Measurements from ENCODE around the gene DPY30.
"Not testable (repeated sequence)": the region's sequence is repeated elsewhere in the genome, so short reads cannot be mapped to it uniquely, and the experiment has no call there.

Gene DPY30

GRCh38 chr2:32061973-32062861 is 22.6 kb upstream of the DPY30 start:
- H3K4me3 ChIP-seq (ENCODE audit: low read depth, low read length) = peak overlapping the region; percentile 92
- DNase-seq (ENCODE audit: low read depth) = no peak
- TF ChIP-seq CTCF (IDR thresholded peaks at IDR 0.05; ENCODE audit: low read depth, low read length, missing control alignments) = no peak

DNA sequence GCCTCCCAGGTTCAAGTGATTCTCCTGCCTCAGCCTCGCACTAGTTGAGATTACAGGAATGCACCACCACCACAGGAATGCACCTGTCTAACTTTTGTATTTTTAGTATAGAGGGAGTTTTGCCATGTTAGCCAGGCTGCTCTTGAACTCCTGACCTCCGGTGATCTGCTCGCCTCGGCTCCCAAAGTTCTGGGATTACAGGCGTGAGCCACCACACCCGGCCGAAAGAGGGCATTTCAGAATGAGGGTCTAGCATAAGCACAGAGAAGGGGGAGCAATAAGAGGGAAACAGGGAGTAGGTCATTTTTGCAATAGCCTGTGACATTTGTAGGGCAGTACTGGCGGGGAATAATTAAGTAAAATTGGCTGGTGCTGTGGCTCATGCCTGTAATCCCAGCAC is 21.8 kb upstream of the DPY30 start:
- no peak for TF ChIP-seq CTCF (IDR thresholded peaks at IDR 0.05; ENCODE audit: low read depth, low read length, missing control alignments)
- H3K4me3 ChIP-seq (ENCODE audit: low read depth, low read length) = no peak overlapping the region
- no peak for DNase-seq (ENCODE audit: low read depth)

- TF ChIP-seq CTCF (IDR thresholded peaks at IDR 0.05; ENCODE audit: low read depth, low read length, missing control alignments) = no peak
- no peak for DNase-seq (ENCODE audit: low read depth)
- no peak overlapping the region for H3K4me3 ChIP-seq (ENCODE audit: low read depth, low read length)
These were observed 20.7 kb upstream of the DPY30 start for GRCh38 chr2:32060266-32060665.

- DNase-seq (ENCODE audit: low read depth) = no peak
- TF ChIP-seq CTCF (IDR thresholded peaks at IDR 0.05; ENCODE audit: low read depth, low read length, missing control alignments) = no peak
- H3K4me3 ChIP-seq (ENCODE audit: low read depth, low read length) = no peak overlapping the region
These were observed 18.5 kb upstream of the DPY30 start for GRCh38 chr2:32058130-32058529.

DNA sequence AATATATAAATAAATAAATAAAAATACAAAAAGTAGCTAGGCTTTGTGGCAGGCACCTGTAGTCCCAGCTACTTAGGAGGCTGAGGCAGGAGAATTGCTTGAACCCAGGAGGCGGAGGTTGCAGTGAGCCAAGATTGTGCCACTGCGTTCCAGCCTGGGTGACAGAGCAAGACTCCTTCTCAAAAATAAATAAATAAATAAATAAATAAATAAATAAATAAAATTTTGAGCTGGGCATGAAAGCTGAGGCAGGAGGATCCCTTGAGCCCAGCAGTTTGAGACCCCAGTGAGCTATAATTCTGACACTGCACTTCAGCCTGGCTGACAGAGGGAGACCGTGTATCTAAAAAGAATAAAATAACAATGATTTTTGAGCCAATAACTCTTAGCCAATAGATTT is 15.0 kb upstream of the DPY30 start:
- not testable (repeated sequence) for DNase-seq (ENCODE audit: low read depth); H3K4me3 ChIP-seq (ENCODE audit: low read depth, low read length)

DNA sequence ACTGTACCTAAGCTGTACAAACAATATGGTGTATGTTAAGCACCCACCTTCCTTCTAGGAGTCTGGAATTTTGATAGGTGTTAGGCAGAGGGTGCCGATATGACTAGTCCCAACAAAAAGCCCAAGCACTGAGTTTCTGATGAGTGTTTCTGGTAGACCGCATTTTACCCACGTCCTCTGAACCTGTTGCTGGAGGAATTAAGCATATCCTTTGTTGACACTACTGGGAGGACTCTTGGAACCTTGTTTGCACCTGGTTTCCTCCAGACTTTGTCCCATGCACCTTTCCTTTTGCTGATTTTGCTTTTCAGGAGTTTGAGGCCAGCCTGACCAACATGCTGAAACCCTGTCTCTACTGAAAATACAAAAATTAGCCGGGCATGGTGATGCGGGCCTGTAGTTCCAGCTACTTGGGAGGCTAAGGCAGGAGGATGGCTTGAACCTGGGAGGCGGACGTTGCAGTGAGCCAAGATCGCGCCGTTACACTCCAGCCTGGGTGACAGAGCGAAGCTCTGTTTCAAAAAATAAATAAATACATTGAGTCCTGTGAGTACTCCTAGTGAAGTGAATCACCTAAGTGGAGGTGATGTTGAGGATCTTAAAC is 12.3 kb upstream of the DPY30 start:
- no peak for TF ChIP-seq CTCF (IDR thresholded peaks at IDR 0.05; ENCODE audit: low read depth, low read length, missing control alignments)
- no peak for DNase-seq (ENCODE audit: low read depth)
- H3K4me3 ChIP-seq (ENCODE audit: low read depth, low read length) = no peak overlapping the region

GRCh38 chr2:32043561-32043960 is 4.0 kb upstream of the DPY30 start:
- H3K4me3 ChIP-seq (ENCODE audit: low read depth, low read length) = no peak overlapping the region
- no peak for TF ChIP-seq CTCF (IDR thresholded peaks at IDR 0.05; ENCODE audit: low read depth, low read length, missing control alignments)
- DNase-seq (ENCODE audit: low read depth) = no peak

DNA sequence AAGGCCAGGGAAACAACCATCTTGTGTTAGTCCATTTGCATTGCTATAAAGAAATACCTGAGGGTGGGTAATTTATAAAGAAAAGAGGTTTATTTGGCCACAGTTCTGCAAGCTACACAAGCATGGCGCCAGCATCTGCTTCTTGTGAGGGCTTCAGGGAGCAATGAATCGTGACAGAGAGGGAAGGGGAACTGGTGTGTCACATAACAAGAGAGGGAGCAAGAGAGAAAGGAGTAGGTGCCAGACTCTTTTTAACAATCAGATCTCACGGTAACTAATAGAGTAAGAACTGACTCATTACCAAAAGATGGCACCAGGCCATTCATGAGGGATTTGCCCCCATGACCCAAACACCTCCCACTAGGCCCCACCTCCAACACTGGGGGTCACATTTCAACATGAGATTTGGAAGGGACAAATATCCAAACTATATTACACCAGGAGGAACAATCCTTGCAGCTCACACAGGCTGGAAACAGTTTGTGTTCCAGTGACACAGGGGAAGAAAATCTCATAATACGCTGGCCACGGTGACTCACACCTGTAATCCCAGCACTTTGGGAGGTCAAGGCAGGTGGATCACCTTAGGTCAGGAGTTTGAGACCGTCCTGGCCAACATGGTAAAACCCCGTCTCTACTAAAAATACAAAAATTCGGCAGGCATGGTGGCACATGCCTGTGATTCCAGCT is 5.3 kb downstream of the DPY30 start:
- DNase-seq (ENCODE audit: low read depth); H3K4me3 ChIP-seq (ENCODE audit: low read depth, low read length): not testable (repeated sequence)

DNA sequence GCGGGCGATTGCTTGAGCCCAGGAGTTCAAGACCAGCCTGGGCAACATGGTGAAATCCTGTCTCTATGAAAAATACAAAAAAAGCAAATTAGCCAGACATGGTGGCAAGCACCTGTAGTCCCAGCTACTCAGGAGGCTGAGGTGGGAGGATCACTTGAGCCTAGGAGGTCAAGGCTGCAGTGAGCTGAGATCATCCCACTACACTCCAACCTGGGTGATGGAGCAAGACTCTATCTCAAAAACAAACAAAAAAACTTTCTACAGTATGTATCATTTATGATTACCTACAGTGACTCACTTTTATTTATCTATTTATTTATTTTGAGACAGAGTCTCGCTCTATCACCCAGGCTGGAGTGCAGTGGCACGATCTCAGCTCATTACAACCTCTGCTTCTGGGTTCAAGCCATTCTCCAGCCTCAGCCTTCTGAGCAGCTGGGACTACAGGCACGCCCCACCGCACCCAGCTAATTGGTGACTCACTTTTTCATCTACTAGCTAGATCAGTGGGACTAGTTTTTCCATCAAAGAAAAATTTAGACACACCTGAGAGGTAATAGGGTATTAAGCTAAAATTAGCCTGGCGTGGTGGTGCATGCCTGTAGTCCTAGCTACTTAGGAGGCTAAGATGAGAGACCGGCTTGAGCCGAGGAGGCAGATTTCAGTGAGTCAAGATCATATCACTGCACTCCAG is 20.7 kb downstream of the DPY30 start:
- not testable (repeated sequence) for H3K4me3 ChIP-seq (ENCODE audit: low read depth, low read length); DNase-seq (ENCODE audit: low read depth)

Data from GM12864 (cell line).